SH-SY5Y (cell line): ENCODE results near the gene CCDC88B.

Experiments
- GATA2 ChIP-seq: IDR thresholded peaks from 2 replicates; pipeline ENCODE4 v1.6.1; 2011; ENCODE audit warnings: mild to moderate bottlenecking, low read depth, low read length
- GATA3 ChIP-seq: IDR thresholded peaks from 2 replicates; pipeline ENCODE4 v1.6.1; 2011; ENCODE audit warnings: low read depth, mild to moderate bottlenecking, low read length, moderate library complexity

- TF ChIP-seq GATA3, result no peak
- TF ChIP-seq GATA2, result no peak
Observed at GRCh38 chr11:64306563-64306875, 33.5 kb upstream of the CCDC88B start.
